Right kidney (tissue), 1 donor: Measurements from ENCODE around the gene DRC3.
"Not testable (repeated sequence)": the region's sequence is repeated elsewhere in the genome, so short reads cannot be mapped to it uniquely, and the experiment has no call there.

Source experiments
- DNase-seq: peaks from one replicate; pipeline ENCODE4 v3.0.0-alpha.2; 2016

DRC3 gene

DNA sequence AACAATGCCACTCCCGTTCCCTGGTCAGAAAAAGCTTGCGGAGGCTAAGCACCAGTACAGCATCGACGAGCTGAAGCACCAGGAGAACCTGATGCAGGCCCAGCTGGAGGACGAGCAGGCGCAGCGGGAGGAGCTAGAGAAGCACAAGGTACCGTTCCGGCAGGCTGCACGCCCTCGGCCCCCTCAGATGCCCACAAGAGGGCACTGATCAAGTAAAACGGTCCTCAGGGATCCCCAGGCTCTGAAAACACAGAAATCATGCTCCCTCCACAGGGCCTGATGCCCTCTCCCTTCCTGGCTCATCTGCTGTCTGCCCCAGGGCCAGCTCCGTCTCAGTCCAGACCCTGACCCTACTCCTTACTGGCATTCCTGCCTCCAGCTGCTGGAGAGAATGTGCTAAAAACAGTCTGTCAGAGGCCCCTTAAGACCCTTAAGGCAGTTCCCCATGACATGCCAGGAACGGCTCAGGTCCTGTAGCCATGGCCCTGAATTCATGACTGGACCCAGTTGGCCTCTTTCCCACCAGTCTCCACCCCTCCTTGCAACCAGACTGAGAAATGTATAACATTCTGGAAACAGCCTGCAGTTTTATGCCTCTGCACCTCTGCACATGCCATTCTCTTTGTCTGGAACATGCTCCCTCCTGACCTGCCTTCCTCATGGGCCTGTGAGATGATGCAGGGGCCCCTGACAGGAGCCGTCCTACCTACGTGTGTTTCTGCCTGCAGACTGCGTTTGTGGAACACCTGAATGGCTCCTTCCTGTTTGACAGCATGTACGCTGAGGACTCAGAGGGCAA, 21.8 kb downstream of the DRC3 start:
- peak; percentile 35 for DNase-seq

DNA sequence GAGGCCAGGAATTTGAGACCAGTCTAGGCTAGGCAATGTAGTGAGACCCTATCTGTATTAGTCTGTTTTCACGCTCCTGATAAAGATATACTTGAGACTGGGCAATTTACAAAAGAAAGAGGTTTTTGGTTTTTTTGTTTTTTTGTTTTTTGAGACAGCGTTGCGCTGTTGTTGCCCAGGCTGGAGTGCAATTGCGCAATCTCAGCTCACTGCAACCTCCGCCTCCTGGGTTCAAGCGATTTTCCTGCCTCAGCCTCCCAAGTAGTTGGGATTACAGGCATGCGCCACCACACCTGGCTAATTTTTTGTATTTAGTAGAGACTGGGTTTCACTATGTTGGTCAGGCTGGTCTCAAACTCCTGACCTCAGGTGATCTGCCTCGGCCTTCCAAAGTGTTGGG, 23.2 kb downstream of the DRC3 start:
- not testable (repeated sequence) for DNase-seq

DNA sequence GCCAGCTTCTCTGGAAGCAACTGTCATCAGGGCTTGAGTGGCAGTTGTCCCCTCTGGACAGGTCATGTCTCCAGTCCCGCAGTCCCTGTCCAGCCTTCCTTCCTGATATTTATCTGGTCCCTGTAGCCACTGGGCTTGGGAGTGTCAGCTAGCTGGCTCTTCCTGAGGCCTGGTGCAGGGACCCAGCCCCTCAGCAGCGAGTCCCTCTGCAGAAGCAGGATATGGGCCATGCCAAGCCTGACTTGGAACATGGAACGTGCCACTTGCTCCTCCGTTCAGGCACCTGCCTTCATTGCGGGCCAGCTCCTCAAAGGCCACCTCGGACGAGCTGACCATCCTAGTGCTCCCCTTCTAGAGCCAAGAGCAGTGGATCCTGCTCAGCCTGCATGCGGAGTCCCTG, 26.3 kb downstream of the DRC3 start:
- no peak for DNase-seq

DNA sequence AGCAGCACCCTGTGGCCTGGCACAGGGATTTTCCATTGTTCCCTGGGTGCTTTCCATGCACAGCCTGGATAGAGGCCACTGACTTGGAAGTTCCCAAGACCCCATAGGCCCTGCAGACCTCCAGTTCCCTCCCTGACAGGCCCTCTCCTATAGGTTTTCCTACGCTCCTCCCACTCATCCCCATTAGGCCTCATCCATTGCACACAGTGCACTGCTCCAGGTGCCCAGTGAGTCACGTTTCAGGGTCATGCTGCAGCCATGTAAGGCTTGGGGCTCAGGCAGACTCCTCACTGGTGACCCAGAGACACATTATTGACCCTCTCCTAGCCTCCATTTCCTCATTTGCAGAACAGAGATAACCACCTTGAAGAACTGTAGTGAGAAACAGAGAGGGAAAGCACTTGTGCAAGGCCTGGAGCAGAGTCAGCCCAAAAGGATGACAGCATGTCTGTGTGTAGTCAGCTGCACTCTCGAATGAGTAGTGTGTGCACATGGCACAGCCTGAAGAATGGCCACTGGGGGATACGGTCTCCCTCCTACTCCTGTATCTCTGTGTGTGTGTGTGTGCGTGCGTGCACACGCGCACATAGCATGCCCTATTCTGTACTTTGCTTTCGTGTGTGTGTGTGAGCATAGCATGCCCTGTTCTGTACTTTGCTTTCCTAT, 26.8 kb downstream of the DRC3 start:
- DNase-seq = no peak

DNA sequence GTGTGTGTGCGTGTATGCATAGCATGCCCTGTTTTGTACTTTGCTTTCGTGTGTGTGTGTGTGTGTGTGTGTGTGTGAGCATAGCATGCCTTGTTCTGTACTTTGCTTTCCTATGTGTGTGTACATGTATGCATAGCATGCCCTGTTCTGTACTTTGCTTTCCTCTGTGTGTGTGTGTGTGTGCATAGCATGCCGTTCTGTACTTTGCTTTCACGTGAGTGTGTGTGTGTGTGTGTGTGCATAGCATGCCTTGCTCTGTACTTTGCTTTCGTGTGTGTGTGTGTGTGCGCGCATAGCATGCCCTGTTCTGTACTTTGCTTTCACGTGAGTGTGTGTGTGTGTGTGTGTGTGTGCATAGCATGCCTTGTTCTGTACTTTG, 27.4 kb downstream of the DRC3 start:
- DNase-seq = no peak

DNA sequence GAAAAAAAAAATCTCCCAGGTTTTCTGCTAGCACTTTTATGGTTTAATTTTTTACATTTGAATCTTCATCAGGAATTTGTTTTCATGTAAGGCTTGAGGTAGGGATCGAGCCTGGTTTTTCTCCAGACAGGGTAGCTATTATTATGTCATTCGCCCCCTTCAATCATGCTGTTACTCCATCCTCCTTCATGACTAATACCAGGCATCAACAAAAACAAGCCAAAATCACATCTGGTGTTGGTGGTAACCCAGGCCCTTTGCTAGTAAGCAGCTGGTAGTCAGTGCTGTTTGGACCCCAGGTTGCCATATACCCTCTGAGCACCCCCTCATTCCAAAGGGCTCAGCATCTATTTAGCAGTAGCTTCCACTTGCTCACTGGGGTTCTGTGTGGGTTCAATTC, 29.5 kb downstream of the DRC3 start:
- DNase-seq = no peak

DNA sequence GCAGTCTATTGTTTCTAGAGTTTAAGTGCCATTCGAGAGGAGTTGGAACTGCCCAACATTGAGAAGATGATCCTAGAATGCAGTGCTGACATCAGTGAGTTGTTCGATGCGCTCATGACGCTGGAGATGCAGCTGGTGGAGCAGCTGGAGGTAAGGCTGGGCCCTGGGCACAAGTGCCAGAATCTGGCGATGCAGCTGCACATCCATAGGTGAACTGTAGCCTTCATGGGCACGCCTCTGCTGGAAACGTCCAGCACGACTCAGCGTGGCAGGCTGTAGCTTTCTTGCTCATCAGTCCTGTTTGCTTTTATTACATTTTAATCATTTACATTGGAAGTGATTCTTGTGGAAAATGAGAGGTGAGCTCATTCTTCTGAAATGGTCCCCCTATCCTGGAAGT, 31.7 kb downstream of the DRC3 start:
- DNase-seq = peak; percentile 20

DNA sequence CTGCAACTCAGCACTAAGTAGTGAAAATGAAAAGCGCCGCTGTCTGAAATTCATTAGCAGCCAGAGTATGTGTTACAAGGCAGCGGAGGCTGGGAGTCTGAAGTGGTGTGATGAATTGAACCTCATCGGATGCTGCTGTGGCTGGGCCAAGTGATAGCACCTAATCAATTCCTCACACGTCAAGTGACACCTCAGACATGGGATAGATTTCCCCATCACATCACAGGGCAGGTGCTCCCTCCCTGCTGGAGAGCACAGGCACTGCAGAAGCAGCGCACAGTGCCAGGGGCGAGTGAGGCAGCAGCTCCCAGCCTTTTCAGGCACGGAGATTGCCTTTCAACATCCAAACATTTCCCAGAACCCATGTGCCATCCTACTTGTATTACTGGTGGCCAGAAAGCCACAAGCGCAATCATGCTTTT, 32.2 kb downstream of the DRC3 start:
- DNase-seq = peak; percentile 41

DNA sequence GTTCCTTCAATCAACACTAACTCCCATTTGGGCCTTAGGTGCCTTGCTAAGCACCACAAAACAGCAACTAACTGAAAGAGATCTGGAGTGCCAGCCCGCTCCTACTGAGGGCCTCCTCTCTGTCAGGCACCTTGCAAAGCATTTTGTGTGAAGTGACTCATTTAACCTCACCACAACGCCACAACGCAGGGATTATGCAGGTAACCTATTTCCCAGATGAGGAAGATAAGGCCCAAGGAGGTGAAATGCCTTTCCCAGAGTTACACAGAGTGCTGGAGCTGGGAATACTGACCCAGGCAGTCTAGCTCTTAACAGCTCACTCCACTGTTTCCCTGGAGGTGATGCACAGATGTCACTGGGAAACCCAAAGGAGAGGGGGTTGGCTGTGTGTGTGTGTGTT, 32.8 kb downstream of the DRC3 start:
- no peak for DNase-seq

DNA sequence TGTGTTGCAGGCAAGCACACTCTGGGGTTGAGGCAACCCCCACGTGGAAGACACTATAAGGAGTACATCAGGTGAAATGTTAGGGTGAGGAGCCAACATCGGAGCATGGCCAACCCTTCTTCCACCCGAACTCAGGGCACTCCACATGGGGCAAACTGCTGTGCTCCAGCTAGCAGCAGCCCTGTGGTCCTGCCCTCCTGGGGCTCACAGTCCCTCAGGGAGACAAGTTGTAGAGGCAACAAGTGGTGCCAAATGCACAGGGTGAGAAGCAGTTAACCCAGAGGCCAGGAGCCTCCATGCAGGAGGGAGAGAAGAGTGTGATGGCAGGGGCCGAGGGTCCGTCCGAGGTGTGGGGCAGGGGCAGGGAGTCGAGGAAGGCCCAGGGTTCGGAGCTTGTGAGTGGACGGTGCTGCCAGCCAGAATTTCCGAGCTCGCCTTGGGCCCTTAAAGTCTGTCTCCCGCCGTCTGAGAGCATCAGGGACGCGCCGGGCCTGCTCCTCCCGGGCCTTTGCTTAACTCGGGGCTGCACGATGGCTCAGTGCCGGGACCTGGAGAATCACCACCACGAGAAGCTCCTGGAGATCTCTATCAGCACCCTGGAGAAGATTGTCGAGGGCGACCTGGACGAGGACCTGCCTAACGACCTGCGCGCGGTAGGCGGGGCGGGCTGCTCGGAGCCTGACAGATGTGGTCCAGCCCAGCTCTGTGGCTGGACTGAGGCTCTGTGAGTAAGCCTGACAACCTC, 34.0 kb downstream of the DRC3 start:
- DNase-seq = no peak

DNA sequence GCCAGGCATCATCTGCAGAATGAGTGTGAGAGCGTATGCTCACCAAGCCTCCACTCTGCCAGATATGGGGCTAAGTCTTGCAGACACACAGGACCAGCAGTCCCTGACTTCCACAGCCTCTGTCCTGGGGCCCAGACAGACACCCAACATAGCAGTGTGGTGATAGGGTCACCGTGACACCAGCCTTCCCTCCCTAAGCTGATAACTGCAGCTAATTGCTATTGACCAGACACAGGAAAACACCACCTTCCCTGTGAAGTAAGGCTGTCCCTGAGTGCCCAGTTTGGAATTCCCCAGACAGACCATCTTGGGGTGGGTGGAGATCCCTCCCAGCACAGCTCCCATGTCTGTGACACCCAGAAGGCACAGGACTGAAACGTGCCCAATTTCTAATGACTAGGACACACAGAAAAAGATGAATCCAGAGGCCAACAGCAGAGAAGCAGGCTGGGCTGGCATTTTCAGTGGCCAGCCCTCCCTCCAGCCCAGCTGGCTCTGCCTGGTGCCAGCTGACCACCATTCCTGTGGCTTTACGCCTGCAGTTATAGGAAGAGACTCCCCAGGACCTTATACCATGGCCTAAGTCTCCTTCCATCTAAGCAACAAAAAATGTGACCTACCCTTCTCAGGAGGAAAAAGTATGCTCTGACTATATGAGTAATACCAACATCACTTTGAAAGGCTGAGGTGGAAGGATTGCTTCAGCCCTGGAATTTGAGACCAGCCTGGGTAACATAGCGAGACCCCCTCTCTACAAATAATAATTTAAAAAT, 36.0 kb downstream of the DRC3 start:
- DNase-seq = no peak

DNA sequence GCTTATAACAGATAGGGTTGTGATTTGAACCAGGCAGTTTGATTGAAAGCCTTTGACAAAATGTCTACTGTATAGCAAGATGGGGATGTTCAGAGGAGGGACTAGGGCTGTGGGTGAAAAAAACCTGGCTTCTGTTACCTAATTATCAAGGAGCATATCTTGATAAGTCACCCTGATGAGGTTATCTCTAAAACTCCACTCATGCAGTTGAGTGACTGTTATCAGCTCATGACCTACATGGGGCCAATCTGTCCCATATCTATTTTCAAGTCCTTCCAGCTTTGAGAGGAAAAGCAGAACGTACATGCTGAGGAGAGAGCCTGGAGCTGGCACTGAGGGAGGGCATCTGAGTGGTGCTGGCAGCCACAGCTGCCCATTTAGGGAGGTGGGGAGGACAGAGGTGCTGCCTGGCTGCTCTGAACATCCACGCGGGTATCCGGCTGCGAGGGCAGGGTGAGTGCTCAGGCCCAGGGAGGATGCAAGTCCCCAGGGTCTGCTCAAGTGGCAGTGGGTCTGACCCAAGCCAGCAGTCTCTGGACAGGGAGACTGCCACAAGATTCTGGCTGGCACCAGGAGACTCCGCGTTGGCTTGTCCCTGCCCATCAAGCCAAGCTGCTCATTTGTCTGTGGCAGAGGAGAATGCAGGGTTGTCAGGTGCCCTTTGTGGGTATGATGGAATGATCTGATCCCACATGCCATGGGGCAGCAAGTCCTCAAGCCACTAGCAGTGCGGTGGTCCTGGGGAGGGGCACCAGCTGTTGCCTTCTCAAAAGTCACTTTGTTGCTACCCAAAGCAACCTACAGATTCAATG, 37.2 kb downstream of the DRC3 start:
- DNase-seq = no peak

DNA sequence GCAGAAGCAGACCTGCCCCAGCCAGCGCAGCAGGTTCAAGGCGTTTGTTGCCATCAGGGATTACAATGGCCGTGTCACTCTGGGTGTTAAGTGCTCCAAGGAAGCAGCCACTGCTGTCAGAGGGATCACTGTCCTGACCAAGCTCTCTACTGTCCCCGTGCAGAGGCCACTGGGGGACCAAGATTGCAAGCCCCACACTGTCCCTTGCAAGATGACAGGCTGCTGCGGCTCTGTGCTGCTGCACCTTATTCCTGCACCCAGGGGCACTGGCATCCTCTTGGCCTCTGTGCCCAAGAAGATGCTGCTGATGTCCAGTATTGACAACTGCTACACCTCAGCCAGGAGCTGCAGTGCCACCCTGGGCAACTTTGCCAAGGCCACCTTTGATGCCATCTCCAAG, 38.6 kb downstream of the DRC3 start:
- no peak for DNase-seq

DNA sequence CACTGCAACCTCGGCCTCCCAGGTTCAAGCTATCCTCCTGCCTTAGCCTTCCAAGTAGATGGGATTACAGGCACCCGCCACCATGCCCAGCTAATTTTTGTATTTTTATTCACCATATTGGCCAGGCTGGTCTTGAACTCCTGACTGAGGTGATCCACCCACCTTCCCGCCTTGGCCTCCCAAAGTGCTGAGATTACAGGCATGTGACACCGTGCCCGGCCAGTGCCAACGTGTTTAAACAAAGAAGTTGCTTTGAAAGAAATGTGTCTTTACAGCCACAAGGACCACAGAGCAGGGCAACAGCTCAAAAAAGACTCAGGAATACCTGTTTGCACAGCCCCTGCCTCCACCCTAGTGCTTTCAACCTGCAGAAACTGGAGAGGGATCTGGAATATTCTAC, 41.3 kb downstream of the DRC3 start:
- DNase-seq = no peak

DNA sequence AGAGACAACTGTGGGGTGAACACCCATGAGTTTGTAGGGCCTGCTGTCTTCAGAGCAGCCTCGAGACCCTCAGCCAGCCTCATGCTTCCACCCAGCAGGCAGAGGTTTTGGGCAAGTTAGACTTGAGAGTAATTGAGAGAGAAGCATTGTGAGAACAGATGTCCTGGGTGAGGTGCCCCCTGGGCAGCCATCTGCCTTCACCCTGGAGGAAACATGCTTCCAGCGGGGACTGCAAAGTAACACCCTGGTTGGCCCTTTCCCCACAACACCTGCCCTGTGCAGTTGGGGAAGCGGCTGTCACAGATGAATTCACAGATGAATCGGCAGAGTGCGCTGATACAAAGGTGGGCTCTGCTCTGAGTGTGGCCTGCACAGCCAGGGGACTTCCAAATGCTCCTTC, 42.9 kb downstream of the DRC3 start:
- no peak for DNase-seq

DNA sequence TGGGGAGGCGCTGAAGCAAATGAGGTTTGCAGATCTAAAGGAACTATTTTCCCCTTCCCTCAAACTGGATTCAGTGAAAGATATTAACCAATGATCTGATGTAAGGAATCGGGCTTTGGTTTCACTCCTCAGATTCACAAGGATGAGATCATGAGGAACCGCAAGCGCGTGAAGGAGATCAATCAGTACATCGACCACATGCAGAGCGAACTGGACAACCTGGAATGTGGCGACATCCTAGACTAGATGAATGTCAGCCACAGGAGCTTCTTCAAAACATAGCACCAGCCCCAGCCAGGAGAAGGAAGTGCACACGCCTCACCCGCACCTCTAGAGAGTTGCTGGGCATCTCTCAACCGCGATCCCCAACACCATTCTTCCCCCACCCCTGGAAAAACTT, 43.8 kb downstream of the DRC3 start:
- no peak for DNase-seq

DNA sequence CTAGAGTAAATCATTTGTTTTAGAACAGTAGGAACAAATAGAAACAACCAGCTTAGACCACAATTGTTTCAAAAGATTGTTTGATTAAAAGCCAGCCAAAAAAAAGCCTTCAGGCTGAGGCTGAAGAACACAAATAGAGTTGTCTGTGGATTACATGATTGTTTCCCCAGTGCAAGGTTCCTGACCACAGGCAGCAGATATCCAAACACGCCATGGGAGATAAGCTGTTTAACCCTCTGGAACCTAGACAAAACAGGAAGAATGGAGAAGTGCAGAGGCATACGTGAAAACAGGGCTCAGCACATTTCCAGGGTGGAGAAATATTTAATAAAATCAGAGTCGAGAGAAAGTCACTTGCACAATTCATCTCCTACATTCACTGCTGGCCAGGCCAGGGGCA, 45.3 kb downstream of the DRC3 start:
- DNase-seq = no peak

DNA sequence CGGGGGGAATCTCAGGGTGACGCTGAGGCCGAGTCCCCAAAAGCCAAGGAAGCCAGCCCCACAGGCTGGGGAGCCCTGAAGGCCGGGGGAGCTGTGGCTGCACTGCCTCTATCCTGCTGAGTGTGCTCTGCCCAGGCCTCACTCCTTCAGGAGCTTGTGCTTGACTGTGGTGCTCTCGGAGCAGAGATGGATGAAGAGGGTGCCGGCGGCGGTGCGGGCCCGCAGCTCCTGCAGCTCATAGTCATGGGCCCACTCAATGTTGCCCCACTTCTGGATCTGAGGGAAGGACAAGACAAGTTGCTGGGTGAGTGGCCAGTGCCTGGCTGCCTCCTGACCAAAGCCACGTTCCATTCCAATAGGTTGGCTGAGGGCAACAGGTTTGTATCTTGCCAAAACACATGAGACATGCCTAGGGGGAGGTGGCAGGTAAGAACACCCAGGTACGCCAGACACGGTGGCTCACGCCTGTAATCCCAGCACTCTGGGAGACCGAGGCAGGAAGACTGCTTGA, 45.8 kb downstream of the DRC3 start:
- no peak for DNase-seq

DNA sequence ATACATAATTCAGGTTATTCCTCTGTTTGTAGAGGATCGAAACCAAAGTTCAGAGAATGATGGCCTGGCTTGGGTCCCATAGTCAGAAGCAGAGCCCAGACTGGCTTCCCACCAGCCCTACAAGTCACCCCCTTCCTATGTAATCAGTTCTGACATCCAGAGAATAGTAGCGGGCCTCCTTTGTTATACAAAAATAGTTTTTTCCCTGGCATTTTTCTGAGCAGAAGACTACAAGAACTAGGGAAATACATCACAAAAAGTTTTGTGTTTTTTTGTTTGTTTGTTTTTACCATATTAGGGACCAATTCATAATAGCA, 47.1 kb downstream of the DRC3 start:
- DNase-seq = no peak

DNA sequence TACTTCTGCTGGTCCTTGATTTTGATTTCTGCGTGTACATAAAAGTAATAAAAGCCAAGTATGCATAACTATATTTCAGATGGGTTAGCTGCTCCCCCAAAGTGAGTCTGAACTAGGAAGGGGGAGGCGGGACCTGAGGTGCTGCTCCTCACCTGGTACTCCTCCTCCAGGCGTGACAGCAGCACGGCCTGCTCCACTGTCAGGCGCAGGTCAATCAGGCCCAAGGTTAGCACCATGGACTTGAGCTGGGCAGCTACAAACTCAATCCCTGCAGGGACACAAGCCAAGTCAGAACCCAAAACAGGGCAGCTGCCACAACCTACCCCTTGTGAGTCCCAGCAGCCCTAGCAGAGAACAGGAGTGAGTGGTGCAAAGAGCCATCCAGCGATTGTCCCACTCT, 48.3 kb downstream of the DRC3 start:
- DNase-seq = no peak

DNA sequence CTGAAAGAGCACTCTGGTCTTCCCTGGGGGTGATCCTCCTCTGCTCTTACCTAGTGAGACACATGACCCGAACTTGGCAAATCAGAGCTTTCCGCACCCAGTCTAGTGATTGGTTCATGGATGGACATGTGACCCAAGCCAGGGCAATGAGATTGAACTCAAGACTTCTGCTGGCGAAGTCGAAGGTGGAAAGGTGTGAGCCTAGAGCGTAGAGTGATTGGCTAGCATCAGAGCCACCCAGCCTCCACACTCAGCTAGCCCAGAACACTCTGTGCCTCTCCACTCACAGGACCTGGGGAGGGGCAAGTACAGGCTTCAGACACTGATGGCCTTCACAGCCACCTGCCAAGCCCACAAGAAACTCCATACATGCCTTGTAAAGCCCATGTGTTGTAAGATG, 48.7 kb downstream of the DRC3 start:
- no peak for DNase-seq
